Stomach (tissue), 9 donors: ENCODE measurements around the gene TSFM. TPM values are rescaled to one million over a fixed set of nuclear protein-coding genes. Genes with fewer than 3 reads are reported as not detected.

ENCODE experiments used
- DNase-seq, 2 donors: peaks; one replicate each; pipeline versions ENCODE4 v3.0.0 to v3.0.0-alpha.2; 2013 to 2019
- H3K27ac ChIP-seq, 5 donors: fragments of 200-600 bp in 4 of 5; sonication (generic) in 4 of 5; one replicate each; pipeline ENCODE4 v1.5.1; 2013 to 2019; ENCODE audit warnings: mild to moderate bottlenecking in 1 of 5, moderate library complexity in 1 of 5
- H3K27me3 ChIP-seq, 3 donors: fragments of 200-600 bp; sonication (generic); one replicate each; pipeline ENCODE4 v1.5.1; 2017 to 2019; ENCODE audit warnings: mixed run types in 1 of 3
- H3K36me3 ChIP-seq, 4 donors: fragments of 200-600 bp; sonication (generic); 1 replicate in 3 of 4; 2 replicates in 1 of 4; pipeline ENCODE4 v1.5.1; 2016 to 2019
- H3K4me1 ChIP-seq, 4 donors: fragments of 200-600 bp; sonication (generic); one replicate each; pipeline ENCODE4 v1.5.1; 2016 to 2019
- H3K4me3 ChIP-seq, 4 donors: fragments of 200-600 bp; sonication (generic) in 3 of 4; one replicate each; pipeline ENCODE4 v1.5.1; 2016 to 2019; ENCODE audit warnings: mild to moderate bottlenecking in 1 of 4
- H3K9me3 ChIP-seq, 4 donors: fragments of 200-600 bp; sonication (generic); one replicate each; pipeline ENCODE4 v1.5.1; 2016 to 2019
- EP300 ChIP-seq: sonication (generic); formaldehyde crosslinking; IDR thresholded peaks from one replicate; pipeline ENCODE4 v1.6.1; 2017; ENCODE audit warnings: antibody characterized with exemption
- POLR2A ChIP-seq, 4 donors: fragments of 450-650 bp; IDR thresholded peaks; one replicate each; pipeline ENCODE4 v1.6.1; 2016; ENCODE audit warnings: antibody characterized with exemption in 4 of 4, control low read depth in 2 of 4, mild to moderate bottlenecking in 1 of 4, moderate library complexity in 1 of 4
- POLR2AphosphoS5 ChIP-seq, 3 donors: sonication (generic); formaldehyde crosslinking; IDR thresholded peaks; one replicate each; pipeline ENCODE4 v1.6.1; 2016; ENCODE audit warnings: antibody characterized with exemption in 3 of 3
- WGBS, 5 donors: extraction: QIAGEN DNeasy Blood & Tissue Kit in 3 of 5; methylation state at CpG; one replicate each; pipeline versions ENCODE4 v1.1.5 to v1.1.7; 2013 to 2018; 5-methylcytosine and 5-hydroxymethylcytosine counted together
- intact Hi-C: fragments of 100-400 bp; cut with DNase I; formaldehyde crosslinking; loops from one replicate; pipeline ENCODE4 v1.15.1; 2023; ENCODE audit warnings: low total_unique reads
- polyA plus RNA-seq, 3 donors: library from polyadenylated mRNA; stranded (reverse); fragments of 200-250 nt; gene quantifications; one replicate each; pipeline ENCODE4 v1.2.3, GENCODE V29; 2013
- total RNA-seq, 5 donors: library from RNA; depleted of rRNA; stranded (reverse); fragments of >200 nt; gene quantifications; one replicate each; pipeline versions ENCODE4 v1.1.0 to v1.2.3, GENCODE V29; 2014 to 2016
- TF ChIP-seq, protein P1 (sequence below), 7 experiments: fragments of 450-650 bp in 4 of 7; fragments of 200-600 bp in 3 of 7; sonication (generic) in 3 of 7; IDR thresholded peaks; one replicate each; pipeline ENCODE4 v1.5.1; 2016 to 2019; ENCODE audit warnings: antibody characterized with exemption in 7 of 7, control low read depth in 2 of 7, mild to moderate bottlenecking in 1 of 7
- donor health status: healthy with polysubstance abuse.
- donor health status: Bipolar disorder and iron deficiency.
- donor health status: healthy.

TSFM gene
- total and polyA plus RNA-seq, 8 donors: 2.3 to 39.3 (median 13.5) TPM

DNA sequence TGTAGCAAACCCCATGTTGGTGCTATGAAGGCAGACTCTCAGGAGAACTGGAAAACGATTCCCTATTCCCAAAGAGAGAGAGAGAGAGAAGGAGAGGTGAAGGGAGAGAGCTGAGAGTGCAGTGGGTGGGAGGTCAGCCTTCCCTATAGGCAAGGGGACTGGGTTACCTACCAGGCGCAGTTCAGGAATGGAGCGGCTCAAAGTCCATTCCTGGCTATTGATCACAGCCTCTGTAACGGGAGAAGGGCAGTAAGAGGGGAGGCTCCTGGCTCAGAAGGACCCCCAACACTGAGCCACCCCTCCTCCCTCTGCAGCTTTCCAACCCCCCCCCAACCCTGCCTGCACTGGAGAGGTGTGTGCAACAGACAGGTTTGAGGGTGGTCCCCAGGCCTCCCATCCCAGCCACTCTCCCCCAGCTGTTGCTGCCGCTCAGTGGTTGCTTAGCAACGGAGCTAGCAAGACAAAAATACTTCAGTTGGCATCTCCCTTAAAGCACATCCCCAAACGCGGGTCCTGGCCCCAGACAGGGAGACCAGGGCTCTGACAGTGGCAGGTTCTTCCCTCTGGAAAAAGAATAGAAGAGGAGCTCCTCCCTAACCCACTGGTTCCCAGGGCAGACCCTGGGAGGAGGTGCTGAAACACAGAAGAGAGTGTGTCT, 47.3 kb upstream of the TSFM start:
- DNase-seq: peak in 1 of 2 donors; percentile 61
- no peak overlapping the region for H3K27ac ChIP-seq
- no peak for TF ChIP-seq POLR2AphosphoS5 (IDR thresholded peaks at IDR 0.05)
- no peak for TF ChIP-seq EP300
- TF ChIP-seq, protein P1, sequence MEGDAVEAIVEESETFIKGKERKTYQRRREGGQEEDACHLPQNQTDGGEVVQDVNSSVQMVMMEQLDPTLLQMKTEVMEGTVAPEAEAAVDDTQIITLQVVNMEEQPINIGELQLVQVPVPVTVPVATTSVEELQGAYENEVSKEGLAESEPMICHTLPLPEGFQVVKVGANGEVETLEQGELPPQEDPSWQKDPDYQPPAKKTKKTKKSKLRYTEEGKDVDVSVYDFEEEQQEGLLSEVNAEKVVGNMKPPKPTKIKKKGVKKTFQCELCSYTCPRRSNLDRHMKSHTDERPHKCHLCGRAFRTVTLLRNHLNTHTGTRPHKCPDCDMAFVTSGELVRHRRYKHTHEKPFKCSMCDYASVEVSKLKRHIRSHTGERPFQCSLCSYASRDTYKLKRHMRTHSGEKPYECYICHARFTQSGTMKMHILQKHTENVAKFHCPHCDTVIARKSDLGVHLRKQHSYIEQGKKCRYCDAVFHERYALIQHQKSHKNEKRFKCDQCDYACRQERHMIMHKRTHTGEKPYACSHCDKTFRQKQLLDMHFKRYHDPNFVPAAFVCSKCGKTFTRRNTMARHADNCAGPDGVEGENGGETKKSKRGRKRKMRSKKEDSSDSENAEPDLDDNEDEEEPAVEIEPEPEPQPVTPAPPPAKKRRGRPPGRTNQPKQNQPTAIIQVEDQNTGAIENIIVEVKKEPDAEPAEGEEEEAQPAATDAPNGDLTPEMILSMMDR (IDR thresholded peaks at IDR 0.05): no peak
- no peak for TF ChIP-seq POLR2A (IDR thresholded peaks at IDR 0.05)
- peaks cover 0 to 39% (median 2%) of the 10 kb centered on the region in 4 donors for H3K36me3 ChIP-seq
- no peaks in the 10 kb centered on the region for H3K9me3 ChIP-seq
- 15 to 28% (median 18%) methylated on average over 4 to 8 of the region's 8 CpGs for WGBS, 5 donors
- H3K4me3 ChIP-seq: no peak overlapping the region
- H3K4me1 ChIP-seq: peaks cover 32 to 46% (median 41%) of the 10 kb centered on the region in 4 donors
- intact Hi-C loops: no loop called here
- H3K27me3 ChIP-seq: peaks cover 16 to 96% (median 59%) of the 10 kb centered on the region in 3 donors

DNA sequence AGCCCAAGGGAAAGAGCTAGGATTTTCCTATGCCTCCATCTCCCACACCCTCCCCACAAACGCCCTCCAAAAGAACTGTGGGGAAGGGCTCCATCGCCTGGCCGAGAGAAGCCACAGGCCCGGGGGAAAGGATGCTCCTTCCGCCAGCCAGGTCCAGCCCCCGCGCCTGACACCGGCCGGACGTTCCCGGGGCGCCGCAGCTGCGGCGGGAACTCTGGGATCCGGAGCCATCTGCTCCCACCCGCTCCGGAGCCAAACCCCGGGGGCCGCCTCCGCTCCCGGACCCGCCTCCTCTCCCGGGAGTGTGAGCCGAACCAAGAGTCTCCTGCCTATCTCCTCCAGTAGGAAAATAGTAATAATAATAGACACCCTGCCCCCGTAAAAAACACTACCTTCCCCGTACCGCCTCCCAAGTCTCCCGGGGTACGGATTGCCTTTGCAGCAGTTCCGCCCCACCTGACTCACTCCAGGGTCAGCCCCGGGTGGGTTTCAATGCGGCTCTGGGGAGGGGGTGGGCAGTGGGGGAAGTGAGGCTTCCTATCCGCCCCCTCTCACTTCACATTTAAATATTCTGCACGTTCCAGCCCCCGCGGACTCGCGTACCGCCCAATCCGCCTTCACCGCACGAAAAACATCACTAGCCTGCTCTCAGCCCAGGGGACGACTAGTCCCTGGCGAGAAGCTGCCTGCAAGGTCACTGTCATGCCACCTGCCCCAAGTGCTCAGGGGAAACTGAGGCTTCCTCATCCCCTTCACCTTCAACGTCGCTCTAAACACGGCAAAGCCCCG, 46.4 kb upstream of the TSFM start:
- peak overlapping the region in 2 of 4 donors; percentile 11 to 13 for H3K4me3 ChIP-seq
- H3K9me3 ChIP-seq: no peaks in the 10 kb centered on the region
- H3K27me3 ChIP-seq: peaks cover 16 to 96% (median 62%) of the 10 kb centered on the region in 3 donors
- 15 to 36% (median 21%) methylated on average over 41 to 49 of the region's 49 CpGs for WGBS, 5 donors
- peaks cover 32 to 53% (median 41%) of the 10 kb centered on the region in 4 donors for H3K4me1 ChIP-seq
- DNase-seq: peak in 1 of 2 donors; percentile 74
- intact Hi-C loops: no loop called here
- TF ChIP-seq POLR2AphosphoS5 (IDR thresholded peaks at IDR 0.05) (no peak), EP300 (no peak), POLR2A (IDR thresholded peaks at IDR 0.05) (no peak)
- TF ChIP-seq, protein P1 (IDR thresholded peaks at IDR 0.05): no peak
- peaks cover 0 to 31% (median 2%) of the 10 kb centered on the region in 4 donors for H3K36me3 ChIP-seq
- H3K27ac ChIP-seq: no peak overlapping the region

DNA sequence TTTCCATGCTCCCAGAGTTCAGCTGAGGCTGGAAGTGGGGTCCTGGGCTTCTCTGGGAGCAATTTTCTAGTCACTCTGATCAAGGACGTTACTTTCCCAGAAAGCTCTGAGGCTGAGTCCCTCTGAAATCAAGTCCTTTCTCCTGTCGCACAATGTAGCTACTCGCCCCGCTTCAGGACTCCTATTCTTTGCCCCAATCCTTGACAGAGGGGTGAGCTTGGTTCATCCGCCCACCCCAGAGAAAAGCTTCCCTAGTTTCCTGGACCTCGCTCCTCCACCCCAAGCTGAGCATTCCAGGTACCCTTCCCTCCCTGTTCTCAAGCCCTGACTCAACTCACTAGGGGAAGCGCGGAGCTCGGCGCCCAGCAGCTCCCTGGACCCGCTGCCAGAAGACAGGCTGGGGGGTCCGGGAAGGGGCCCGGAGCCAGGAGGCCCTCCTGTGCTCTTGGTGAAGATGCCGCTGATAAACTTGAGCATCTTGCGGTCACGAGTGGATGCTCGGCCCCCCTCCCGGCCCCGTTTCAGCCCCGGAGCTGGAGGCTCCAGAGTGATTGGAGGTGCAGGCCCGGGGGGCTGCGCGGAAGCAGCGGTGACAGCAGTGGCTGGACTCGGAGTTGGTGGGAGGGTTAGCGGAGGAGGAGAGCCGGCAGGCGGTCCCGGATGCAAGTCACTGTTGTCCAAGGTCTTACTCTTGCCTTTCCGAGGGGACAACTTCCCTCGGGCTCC, 45.7 kb upstream of the TSFM start:
- WGBS, 5 donors: 12 to 26% (median 20%) methylated on average over 26 to 31 of the region's 31 CpGs
- intact Hi-C loops: no loop called here
- Histone ChIP-seq H3K4me1 (peaks cover 32 to 53% (median 41%) of the 10 kb centered on the region in 4 donors), H3K27ac (no peak overlapping the region), H3K27me3 (peaks cover 16 to 97% (median 62%) of the 10 kb centered on the region in 3 donors), H3K36me3 (peaks cover 0 to 26% (median 2%) of the 10 kb centered on the region in 4 donors), H3K4me3 (peak overlapping the region in 3 of 4 donors; percentile 37 to 48 (median 38)), H3K9me3 (no peaks in the 10 kb centered on the region)
- TF ChIP-seq EP300: no peak
- TF ChIP-seq POLR2AphosphoS5 (IDR thresholded peaks at IDR 0.05): no peak
- TF ChIP-seq, protein P1 (IDR thresholded peaks at IDR 0.05): no peak
- TF ChIP-seq POLR2A (IDR thresholded peaks at IDR 0.05): no peak
- no peak for DNase-seq
